ENCODE data around the gene ABAT. TPM values are rescaled to one million over a fixed set of nuclear protein-coding genes. Genes with fewer than 3 reads are reported as not detected.

ABAT gene
- total and polyA plus RNA-seq, 2 donors from 2014 or later = 9.6 to 34.0 TPM

DNA sequence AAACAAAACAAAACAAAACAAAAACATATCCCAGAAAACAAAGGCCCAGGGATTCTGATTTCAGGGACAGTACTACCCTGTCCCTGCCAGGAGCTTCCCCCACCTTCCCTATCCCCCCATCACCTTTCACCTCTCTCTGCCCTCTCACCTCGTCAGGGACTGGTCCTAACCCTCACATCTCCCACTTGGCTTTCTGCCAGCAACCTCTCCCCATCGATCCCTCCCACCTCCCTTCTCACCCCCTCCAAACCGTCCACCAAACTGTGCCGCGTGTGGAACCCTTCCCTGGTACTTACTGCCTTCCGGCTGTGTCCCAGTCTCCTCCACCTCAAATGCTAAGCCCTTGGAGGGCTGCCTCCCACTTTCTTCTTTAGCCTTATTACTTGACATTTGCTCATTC lies 86.7 kb downstream of the ABAT start:
- Histone ChIP-seq H3K4me1 (ENCODE audit: control insufficient read depth in 2 of 3, insufficient read depth in 2 of 3, low read depth in 1 of 3, low read length in 3 of 3) (no peaks in the 10 kb centered on the region), H3K4me3 (ENCODE audit: low read length in 3 of 3) (no peak overlapping the region), H3K36me3 (ENCODE audit: control insufficient read depth in 2 of 3, insufficient read depth in 3 of 3, low read length in 3 of 3) (peaks cover 0 to 15% (median 8%) of the 10 kb centered on the region in 3 donors), H3K9me3 (ENCODE audit: control insufficient read depth in 2 of 3, insufficient read depth in 1 of 3, low read length in 3 of 3) (no peaks in the 10 kb centered on the region), H3K27ac (ENCODE audit: low read depth in 2 of 2, low read length in 2 of 2) (no peak overlapping the region), H3K27me3 (ENCODE audit: control insufficient read depth, insufficient read depth, low read length) (no peaks in the 10 kb centered on the region), H3K9ac (ENCODE audit: low read length in 3 of 3) (no peak overlapping the region)
- DNase-seq = no peak
- FAIRE-seq = no peak
- intact Hi-C loops (cut with DNase I) = no loop called here
- TF ChIP-seq, protein P1, sequence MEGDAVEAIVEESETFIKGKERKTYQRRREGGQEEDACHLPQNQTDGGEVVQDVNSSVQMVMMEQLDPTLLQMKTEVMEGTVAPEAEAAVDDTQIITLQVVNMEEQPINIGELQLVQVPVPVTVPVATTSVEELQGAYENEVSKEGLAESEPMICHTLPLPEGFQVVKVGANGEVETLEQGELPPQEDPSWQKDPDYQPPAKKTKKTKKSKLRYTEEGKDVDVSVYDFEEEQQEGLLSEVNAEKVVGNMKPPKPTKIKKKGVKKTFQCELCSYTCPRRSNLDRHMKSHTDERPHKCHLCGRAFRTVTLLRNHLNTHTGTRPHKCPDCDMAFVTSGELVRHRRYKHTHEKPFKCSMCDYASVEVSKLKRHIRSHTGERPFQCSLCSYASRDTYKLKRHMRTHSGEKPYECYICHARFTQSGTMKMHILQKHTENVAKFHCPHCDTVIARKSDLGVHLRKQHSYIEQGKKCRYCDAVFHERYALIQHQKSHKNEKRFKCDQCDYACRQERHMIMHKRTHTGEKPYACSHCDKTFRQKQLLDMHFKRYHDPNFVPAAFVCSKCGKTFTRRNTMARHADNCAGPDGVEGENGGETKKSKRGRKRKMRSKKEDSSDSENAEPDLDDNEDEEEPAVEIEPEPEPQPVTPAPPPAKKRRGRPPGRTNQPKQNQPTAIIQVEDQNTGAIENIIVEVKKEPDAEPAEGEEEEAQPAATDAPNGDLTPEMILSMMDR (IDR thresholded peaks at IDR 0.05; ENCODE audit: borderline replicate concordance, extremely low read depth, insufficient read depth) = no peak

DNA sequence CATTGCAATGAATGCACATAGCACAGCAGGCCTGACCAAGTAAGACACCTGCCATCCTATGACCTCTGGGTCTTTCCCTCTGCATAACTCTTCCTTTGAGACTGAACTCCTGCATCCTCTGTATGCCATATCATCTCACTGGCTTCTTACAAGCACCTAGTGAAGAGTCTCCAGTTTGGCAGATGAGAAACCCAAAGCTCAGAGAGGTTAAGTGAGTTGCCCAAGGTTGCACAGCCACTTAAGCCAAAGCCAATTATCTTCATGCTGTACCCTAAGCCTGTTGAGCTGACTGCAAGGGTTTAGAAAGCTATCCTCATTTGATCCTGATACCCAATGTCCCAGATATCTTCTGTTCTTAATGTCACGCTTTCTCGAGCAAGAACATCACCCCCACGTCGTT lies 87.8 kb downstream of the ABAT start:
- TF ChIP-seq, protein P1 (IDR thresholded peaks at IDR 0.05; ENCODE audit: borderline replicate concordance, extremely low read depth, insufficient read depth) = no peak
- Histone ChIP-seq H3K9ac (ENCODE audit: low read length in 3 of 3) (no peak overlapping the region), H3K27me3 (ENCODE audit: control insufficient read depth, insufficient read depth, low read length) (no peaks in the 10 kb centered on the region), H3K4me3 (ENCODE audit: low read length in 3 of 3) (no peak overlapping the region), H3K36me3 (ENCODE audit: control insufficient read depth in 2 of 3, insufficient read depth in 3 of 3, low read length in 3 of 3) (peaks cover 0 to 15% (median 4%) of the 10 kb centered on the region in 3 donors), H3K27ac (ENCODE audit: low read depth in 2 of 2, low read length in 2 of 2) (no peak overlapping the region), H3K9me3 (ENCODE audit: control insufficient read depth in 2 of 3, insufficient read depth in 1 of 3, low read length in 3 of 3) (no peaks in the 10 kb centered on the region), H3K4me1 (ENCODE audit: control insufficient read depth in 2 of 3, insufficient read depth in 2 of 3, low read depth in 1 of 3, low read length in 3 of 3) (no peaks in the 10 kb centered on the region)
- FAIRE-seq = no peak
- no peak for DNase-seq
- intact Hi-C loops (cut with DNase I) = no loop called here

DNA sequence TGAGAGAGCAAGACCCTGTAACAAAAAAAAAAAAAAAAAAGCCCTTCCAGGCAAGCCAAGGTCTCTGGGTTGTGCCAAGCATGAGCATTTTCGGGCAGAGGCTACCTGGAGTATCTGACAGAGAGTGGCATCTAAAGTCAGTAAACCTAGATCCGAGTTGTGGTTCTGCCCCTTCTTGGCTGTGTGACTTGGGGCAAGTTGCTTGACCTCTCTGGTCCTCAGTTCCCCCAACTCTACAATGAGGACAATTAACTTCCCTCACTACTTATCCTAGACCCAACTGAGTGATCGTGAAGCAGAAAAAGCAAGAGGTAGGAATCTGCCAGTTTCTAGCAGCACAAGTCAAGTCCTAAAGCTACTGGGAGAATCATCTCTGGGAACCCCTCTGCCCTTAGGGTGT lies 88.7 kb downstream of the ABAT start:
- H3K9ac ChIP-seq (ENCODE audit: low read length in 3 of 3) = no peak overlapping the region
- H3K27me3 ChIP-seq (ENCODE audit: control insufficient read depth, insufficient read depth, low read length) = no peaks in the 10 kb centered on the region
- no peak for FAIRE-seq
- intact Hi-C loops (cut with DNase I) = no loop called here
- H3K36me3 ChIP-seq (ENCODE audit: control insufficient read depth in 2 of 3, insufficient read depth in 3 of 3, low read length in 3 of 3) = peaks cover 0 to 10% (median 4%) of the 10 kb centered on the region in 3 donors
- DNase-seq = no peak
- H3K9me3 ChIP-seq (ENCODE audit: control insufficient read depth in 2 of 3, insufficient read depth in 1 of 3, low read length in 3 of 3) = no peaks in the 10 kb centered on the region
- H3K4me1 ChIP-seq (ENCODE audit: control insufficient read depth in 2 of 3, insufficient read depth in 2 of 3, low read depth in 1 of 3, low read length in 3 of 3) = no peaks in the 10 kb centered on the region
- no peak overlapping the region for H3K4me3 ChIP-seq (ENCODE audit: low read length in 3 of 3)
- TF ChIP-seq, protein P1 (IDR thresholded peaks at IDR 0.05; ENCODE audit: borderline replicate concordance, extremely low read depth, insufficient read depth) = no peak
- H3K27ac ChIP-seq (ENCODE audit: low read depth in 2 of 2, low read length in 2 of 2) = no peak overlapping the region

GRCh38 chr16:8763899-8764298 lies 89.5 kb downstream of the ABAT start:
- TF ChIP-seq, protein P1 (IDR thresholded peaks at IDR 0.05; ENCODE audit: borderline replicate concordance, extremely low read depth, insufficient read depth) = no peak
- H3K9me3 ChIP-seq (ENCODE audit: control insufficient read depth in 2 of 3, insufficient read depth in 1 of 3, low read length in 3 of 3) = no peaks in the 10 kb centered on the region
- peaks cover 0 to 13% (median 8%) of the 10 kb centered on the region in 3 donors for H3K36me3 ChIP-seq (ENCODE audit: control insufficient read depth in 2 of 3, insufficient read depth in 3 of 3, low read length in 3 of 3)
- no peak overlapping the region for H3K4me3 ChIP-seq (ENCODE audit: low read length in 3 of 3)
- DNase-seq (no peak), FAIRE-seq (no peak)
- no peak overlapping the region for H3K27ac ChIP-seq (ENCODE audit: low read depth in 2 of 2, low read length in 2 of 2)
- H3K27me3 ChIP-seq (ENCODE audit: control insufficient read depth, insufficient read depth, low read length) = no peaks in the 10 kb centered on the region
- H3K9ac ChIP-seq (ENCODE audit: low read length in 3 of 3) = no peak overlapping the region
- intact Hi-C loops (cut with DNase I) = no loop called here
- no peaks in the 10 kb centered on the region for H3K4me1 ChIP-seq (ENCODE audit: control insufficient read depth in 2 of 3, insufficient read depth in 2 of 3, low read depth in 1 of 3, low read length in 3 of 3)
